MCF 10A (cell line): ENCODE results near the gene TNS1. TPM values are rescaled to one million over a fixed set of nuclear protein-coding genes. Genes with fewer than 3 reads are reported as not detected.

Experiments
- BruUV-seq: library from RNA; stranded (reverse); fragments of 400-500 nt; replicated peaks from 2 replicates; lab custom pipeline; 2021; lab: Mats Ljungman, UMichigan
- CTCF ChIA-PET: fragments of 300-600 bp; sonication (Branson Sonifier 250); formaldehyde crosslinking; extraction: SDS; loops from one replicate; lab custom pipeline; 2021; ENCODE audit warnings: antibody characterized with exemption, inconsistent platforms; lab: Yijun Ruan, JAX
- POLR2A ChIA-PET: fragments of 300-600, 350-650 bp; sonication (Branson Sonifier 250); formaldehyde crosslinking; extraction: SDS; loops from one replicate; lab custom pipeline; 2020; ENCODE audit warnings: antibody characterized with exemption, inconsistent platforms; lab: Yijun Ruan, JAX
- DNase-seq: peaks from one replicate; pipeline ENCODE4 v3.0.0-alpha.2; 2018; ENCODE audit not compliant: unreplicated experiment
- H3K27ac Mint-ChIP-seq: one replicate; pipeline ENCODE4 v1.8.0; 2022; ENCODE audit warnings: mild to moderate bottlenecking, low read depth, mixed read lengths; ENCODE audit not compliant: unreplicated experiment
- H3K27me3 Mint-ChIP-seq: one replicate; pipeline ENCODE4 v1.8.0; 2022; ENCODE audit warnings: mixed read lengths; ENCODE audit not compliant: insufficient read depth, unreplicated experiment
- H3K36me3 Mint-ChIP-seq: one replicate; pipeline ENCODE4 v1.8.0; 2022; ENCODE audit warnings: mild to moderate bottlenecking, moderate library complexity, mixed read lengths; ENCODE audit not compliant: insufficient read depth, unreplicated experiment
- H3K4me1 Mint-ChIP-seq: one replicate; pipeline ENCODE4 v1.8.0; 2022; ENCODE audit warnings: mixed read lengths; ENCODE audit not compliant: insufficient read depth, unreplicated experiment
- H3K4me3 Mint-ChIP-seq: one replicate; pipeline ENCODE4 v1.8.0; 2022; ENCODE audit warnings: mild to moderate bottlenecking, moderate library complexity, mixed read lengths; ENCODE audit not compliant: unreplicated experiment
- H3K9me3 Mint-ChIP-seq: one replicate; pipeline ENCODE4 v1.8.0; 2022; ENCODE audit warnings: mixed read lengths; ENCODE audit not compliant: unreplicated experiment
- intact Hi-C: fragments of 100-400 bp; cut with micrococcal nuclease; formaldehyde crosslinking; loops from 2 replicates; pipeline ENCODE4 v1.14.1; 2022
- total RNA-seq: library from RNA; stranded (reverse); gene quantifications from 2 replicates; pipeline ENCODE4 v1.2.3, GENCODE V29; 2022
- TF ChIP-seq, protein P1 (sequence below): fragments of 200-600 bp; IDR thresholded peaks from one replicate; pipeline ENCODE4 v1.8.0; 2022; ENCODE audit warnings: antibody characterized with exemption, mild to moderate bottlenecking; ENCODE audit not compliant: unreplicated experiment

TNS1 gene
- total RNA-seq, 1 experiment from 2014 or later, result 3.3 TPM

DNA sequence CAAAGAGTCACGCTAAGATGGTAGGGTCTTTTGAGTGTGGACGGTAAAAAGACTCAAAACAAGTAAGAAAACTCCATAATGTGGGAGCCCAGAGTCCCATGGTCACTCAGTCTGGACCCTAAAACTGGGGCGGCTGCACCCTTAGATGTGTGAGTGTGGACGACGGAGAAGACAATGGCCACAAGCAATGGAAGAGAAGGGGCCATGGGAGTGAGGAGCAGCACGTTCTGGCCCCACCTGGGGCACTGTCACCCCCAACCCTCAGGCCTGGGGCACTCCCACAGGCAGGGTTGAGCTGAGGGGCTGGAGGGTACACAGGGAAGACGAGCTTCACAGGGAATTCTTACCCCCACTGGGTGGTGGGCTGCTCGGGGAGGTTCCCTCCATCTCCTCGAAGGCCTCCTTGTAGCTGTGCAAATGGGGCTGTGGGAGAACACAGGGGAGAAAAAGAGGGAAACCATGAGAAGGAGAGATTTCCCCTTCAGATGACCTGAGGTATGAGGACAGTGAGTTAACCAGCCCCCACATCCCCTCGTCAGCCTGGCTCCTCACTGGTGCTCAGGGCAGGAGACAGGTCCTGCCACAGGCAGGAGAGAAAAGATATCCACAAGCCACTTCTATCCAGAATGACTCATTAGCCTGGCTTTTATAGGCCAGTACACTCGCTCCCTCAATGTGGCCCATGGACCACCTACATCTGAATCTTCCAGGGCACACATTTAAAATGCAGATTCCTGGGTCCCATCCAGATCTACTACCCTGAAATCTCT, 167.9 kb downstream of the TNS1 start:
- CTCF ChIA-PET, result interaction anchor here (0.7 to 1.3 kb wide), 4 partner anchors 9 to 50 kb away, joined by 3 to 5 read pairs (median 4); no protein-coding TSS in a partner anchor

DNA sequence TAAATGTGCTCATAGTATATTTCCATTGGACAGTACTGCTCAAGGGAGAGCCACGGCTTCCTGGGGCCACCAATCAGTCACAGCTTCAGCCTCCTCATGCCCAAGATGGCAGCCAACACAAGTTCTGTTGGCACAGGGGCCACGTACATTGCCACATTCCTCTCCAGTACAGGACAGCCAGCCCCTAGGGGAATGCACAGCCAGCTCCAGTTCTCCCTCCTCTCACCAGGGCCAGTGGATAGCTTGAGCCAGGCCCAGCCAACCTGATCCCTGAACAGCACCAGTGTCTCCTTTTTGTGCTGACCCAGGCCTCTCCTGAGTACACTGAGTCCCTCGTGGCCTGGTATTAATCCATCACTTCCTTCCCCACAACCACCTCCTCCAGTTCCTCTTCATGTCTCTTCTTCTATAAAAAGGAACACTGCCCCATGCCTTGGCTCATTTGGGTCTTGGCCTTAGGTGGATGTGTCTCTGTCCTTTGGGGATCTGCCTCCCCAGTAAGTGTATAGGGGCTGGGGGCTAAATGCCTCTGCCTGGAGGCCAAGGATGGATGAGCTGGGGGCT, 168.7 kb downstream of the TNS1 start:
- POLR2A ChIA-PET, result interaction anchor here (1.9 kb wide), 1 partner anchor 7 kb away, joined by 5 read pairs; no protein-coding TSS in a partner anchor
- CTCF ChIA-PET, result interaction anchor here (2.0 kb wide), 1 partner anchor 48 kb away, joined by 14 read pairs; no protein-coding TSS in a partner anchor

More for the DNA sequence above, 167.9 kb downstream of the TNS1 start:
- POLR2A ChIA-PET, result interaction anchor here (1.9 kb wide), 1 partner anchor 8 kb away, joined by 5 read pairs; no protein-coding TSS in a partner anchor
- TF ChIP-seq, protein P1, sequence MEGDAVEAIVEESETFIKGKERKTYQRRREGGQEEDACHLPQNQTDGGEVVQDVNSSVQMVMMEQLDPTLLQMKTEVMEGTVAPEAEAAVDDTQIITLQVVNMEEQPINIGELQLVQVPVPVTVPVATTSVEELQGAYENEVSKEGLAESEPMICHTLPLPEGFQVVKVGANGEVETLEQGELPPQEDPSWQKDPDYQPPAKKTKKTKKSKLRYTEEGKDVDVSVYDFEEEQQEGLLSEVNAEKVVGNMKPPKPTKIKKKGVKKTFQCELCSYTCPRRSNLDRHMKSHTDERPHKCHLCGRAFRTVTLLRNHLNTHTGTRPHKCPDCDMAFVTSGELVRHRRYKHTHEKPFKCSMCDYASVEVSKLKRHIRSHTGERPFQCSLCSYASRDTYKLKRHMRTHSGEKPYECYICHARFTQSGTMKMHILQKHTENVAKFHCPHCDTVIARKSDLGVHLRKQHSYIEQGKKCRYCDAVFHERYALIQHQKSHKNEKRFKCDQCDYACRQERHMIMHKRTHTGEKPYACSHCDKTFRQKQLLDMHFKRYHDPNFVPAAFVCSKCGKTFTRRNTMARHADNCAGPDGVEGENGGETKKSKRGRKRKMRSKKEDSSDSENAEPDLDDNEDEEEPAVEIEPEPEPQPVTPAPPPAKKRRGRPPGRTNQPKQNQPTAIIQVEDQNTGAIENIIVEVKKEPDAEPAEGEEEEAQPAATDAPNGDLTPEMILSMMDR, result no peak
- Mint-ChIP-seq H3K27me3 (no peaks in the 10 kb centered on the region), H3K4me1 (no peaks in the 10 kb centered on the region), H3K27ac (no peak overlapping the region), H3K9me3 (no peaks in the 10 kb centered on the region), H3K36me3 (no peaks in the 10 kb centered on the region), H3K4me3 (no peak overlapping the region)
- no peak for DNase-seq
- no TSS peak for BruUV-seq
- intact Hi-C loops, result no loop called here

DNA sequence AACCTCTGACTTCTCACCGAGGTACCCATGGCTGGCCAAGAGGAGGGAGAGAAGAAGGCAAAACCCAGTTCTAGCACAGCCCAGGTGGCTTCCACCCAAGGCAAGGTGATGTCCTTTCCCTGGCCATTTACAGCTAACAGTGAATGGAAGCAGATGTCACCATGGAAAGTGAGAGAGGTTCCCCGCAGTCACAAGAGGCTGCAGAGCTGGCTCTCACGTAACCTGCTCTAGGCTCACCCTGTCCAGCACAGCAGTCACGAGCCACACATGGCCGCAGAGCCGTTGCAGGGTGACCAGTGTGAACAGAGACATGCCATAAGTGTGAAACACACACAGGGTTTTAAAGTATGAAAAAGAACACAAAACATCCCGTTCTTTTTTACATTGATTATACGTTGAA, 169.4 kb downstream of the TNS1 start:
- no TSS peak for BruUV-seq
- DNase-seq, result no peak
- H3K36me3 Mint-ChIP-seq, result no peaks in the 10 kb centered on the region
- intact Hi-C loops, result no loop called here
- no peaks in the 10 kb centered on the region for H3K27me3 Mint-ChIP-seq
- no peak overlapping the region for H3K27ac Mint-ChIP-seq
- H3K9me3 Mint-ChIP-seq, result no peaks in the 10 kb centered on the region
- no peaks in the 10 kb centered on the region for H3K4me1 Mint-ChIP-seq
- H3K4me3 Mint-ChIP-seq, result no peak overlapping the region
- TF ChIP-seq, protein P1, result no peak
- POLR2A ChIA-PET, result no interaction called here
- CTCF ChIA-PET, result interaction anchor here (0.6 to 2.0 kb wide), 3 partner anchors 43 to 124 kb away, joined by 3 to 14 read pairs (median 4); no protein-coding TSS in a partner anchor

More for the DNA sequence above, 168.7 kb downstream of the TNS1 start:
- BruUV-seq, result no TSS peak
- Mint-ChIP-seq H3K27me3 (no peaks in the 10 kb centered on the region), H3K27ac (no peak overlapping the region), H3K9me3 (no peaks in the 10 kb centered on the region), H3K4me1 (no peaks in the 10 kb centered on the region), H3K4me3 (no peak overlapping the region), H3K36me3 (no peaks in the 10 kb centered on the region)
- TF ChIP-seq, protein P1, result no peak
- intact Hi-C loops, result no loop called here
- DNase-seq, result no peak

DNA sequence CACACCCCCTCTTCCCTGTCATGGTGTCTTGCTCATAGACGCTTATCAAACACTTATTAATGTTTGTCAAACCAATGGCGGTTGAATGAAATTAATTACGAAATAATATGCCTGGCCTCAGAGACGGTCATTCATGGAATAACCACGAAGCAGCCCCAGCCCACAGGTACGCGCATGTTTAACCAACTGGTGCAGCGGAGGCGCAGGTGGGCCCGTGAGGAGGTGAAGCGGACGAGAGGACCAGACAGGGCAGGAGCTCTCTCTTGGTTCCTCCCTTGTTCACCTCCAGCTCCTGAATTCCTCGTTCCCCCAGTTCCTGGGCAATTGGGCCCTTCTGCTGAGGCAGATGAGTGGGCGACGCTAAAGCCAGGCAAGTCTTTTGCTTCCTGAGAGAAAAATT, 169.8 kb downstream of the TNS1 start:
- Mint-ChIP-seq H3K27me3 (no peaks in the 10 kb centered on the region), H3K4me1 (no peaks in the 10 kb centered on the region), H3K27ac (no peak overlapping the region), H3K36me3 (no peaks in the 10 kb centered on the region), H3K9me3 (no peaks in the 10 kb centered on the region), H3K4me3 (no peak overlapping the region)
- intact Hi-C loops, result no loop called here
- DNase-seq, result no peak
- CTCF ChIA-PET, result interaction anchor here (0.6 to 2.0 kb wide), 4 partner anchors 43 to 125 kb away, joined by 3 to 14 read pairs (median 4); no protein-coding TSS in a partner anchor
- no TSS peak for BruUV-seq
- POLR2A ChIA-PET, result no interaction called here
- TF ChIP-seq, protein P1, result no peak
